ENCODE results near the gene RTN4R. TPM values are rescaled to one million over a fixed set of nuclear protein-coding genes. Genes with fewer than 3 reads are reported as not detected.
A peak's percentile ranks its signal among the peaks of the same experiment; 100 is the strongest.
"Not testable (repeated sequence)": the region's sequence is repeated elsewhere in the genome, so short reads cannot be mapped to it uniquely, and the experiment has no call there.

Gene RTN4R
- total RNA-seq, 2 donors from 2014 or later, result 1.4 to 1.5 TPM

GRCh38 chr22:20269201-20269600, 1.1 kb upstream of the RTN4R start:
- not testable (repeated sequence) for H3K27me3 Mint-ChIP-seq (ENCODE audit: low read depth); H3K27ac Mint-ChIP-seq; H3K4me1 Mint-ChIP-seq (ENCODE audit: low read depth); ATAC-seq (replicated peaks in 1 of 2); H3K36me3 Mint-ChIP-seq (ENCODE audit: insufficient read depth in 2 of 2); DNase-seq; H3K9me3 Mint-ChIP-seq
- peak overlapping the region; percentile 77 to 78 for H3K4me3 Mint-ChIP-seq

GRCh38 chr22:20267441-20268278, 458 bp downstream of the RTN4R start:
- H3K4me1 Mint-ChIP-seq (ENCODE audit: low read depth), result no peaks in the 10 kb centered on the region
- no peaks in the 10 kb centered on the region for H3K9me3 Mint-ChIP-seq
- H3K27ac Mint-ChIP-seq, result no peak overlapping the region
- peak overlapping the region; percentile 9 to 43 for H3K4me3 Mint-ChIP-seq
- DNase-seq, result peak; percentile 27 to 30
- no peak for ATAC-seq (replicated peaks in 1 of 2)
- no peaks in the 10 kb centered on the region for H3K27me3 Mint-ChIP-seq (ENCODE audit: low read depth)
- H3K36me3 Mint-ChIP-seq (ENCODE audit: insufficient read depth in 2 of 2), result no peaks in the 10 kb centered on the region

GRCh38 chr22:20266667-20267440, 1.3 kb downstream of the RTN4R start:
- DNase-seq; H3K36me3 Mint-ChIP-seq (ENCODE audit: insufficient read depth in 2 of 2); H3K27ac Mint-ChIP-seq; H3K4me1 Mint-ChIP-seq (ENCODE audit: low read depth); ATAC-seq (replicated peaks in 1 of 2); H3K9me3 Mint-ChIP-seq; H3K27me3 Mint-ChIP-seq (ENCODE audit: low read depth): not testable (repeated sequence)
- H3K4me3 Mint-ChIP-seq, result peak overlapping the region; percentile 43 to 44

GRCh38 chr22:20265772-20266666, 2.1 kb downstream of the RTN4R start:
- peak overlapping the region in 1 of 2 donors; percentile 43 for H3K4me3 Mint-ChIP-seq
- not testable (repeated sequence) for ATAC-seq (replicated peaks in 1 of 2); H3K4me1 Mint-ChIP-seq (ENCODE audit: low read depth); H3K27ac Mint-ChIP-seq; H3K27me3 Mint-ChIP-seq (ENCODE audit: low read depth); H3K36me3 Mint-ChIP-seq (ENCODE audit: insufficient read depth in 2 of 2); H3K9me3 Mint-ChIP-seq; DNase-seq

- no peaks in the 10 kb centered on the region for H3K9me3 Mint-ChIP-seq
- ATAC-seq (replicated peaks in 1 of 2) (no peak), DNase-seq (no peak)
- H3K36me3 Mint-ChIP-seq (ENCODE audit: insufficient read depth in 2 of 2), result no peaks in the 10 kb centered on the region
- no peaks in the 10 kb centered on the region for H3K4me1 Mint-ChIP-seq (ENCODE audit: low read depth)
- no peak overlapping the region for H3K27ac Mint-ChIP-seq
- no peaks in the 10 kb centered on the region for H3K27me3 Mint-ChIP-seq (ENCODE audit: low read depth)
- H3K4me3 Mint-ChIP-seq, result no peak overlapping the region
Observed at GRCh38 chr22:20264614-20265452, 3.3 kb downstream of the RTN4R start.

GRCh38 chr22:20263404-20264281, 4.5 kb downstream of the RTN4R start:
- H3K9me3 Mint-ChIP-seq; ATAC-seq (replicated peaks in 1 of 2); DNase-seq; H3K4me3 Mint-ChIP-seq; H3K27ac Mint-ChIP-seq; H3K27me3 Mint-ChIP-seq (ENCODE audit: low read depth); H3K4me1 Mint-ChIP-seq (ENCODE audit: low read depth); H3K36me3 Mint-ChIP-seq (ENCODE audit: insufficient read depth in 2 of 2): not testable (repeated sequence)

- Mint-ChIP-seq H3K4me1 (ENCODE audit: low read depth) (no peaks in the 10 kb centered on the region), H3K36me3 (ENCODE audit: insufficient read depth in 2 of 2) (no peaks in the 10 kb centered on the region), H3K4me3 (no peak overlapping the region), H3K27me3 (ENCODE audit: low read depth) (no peaks in the 10 kb centered on the region), H3K27ac (no peak overlapping the region), H3K9me3 (no peaks in the 10 kb centered on the region)
- ATAC-seq (replicated peaks in 1 of 2) (no peak), DNase-seq (no peak)
Observed at GRCh38 chr22:20262582-20263147, 5.5 kb downstream of the RTN4R start.

- no peaks in the 10 kb centered on the region for H3K9me3 Mint-ChIP-seq
- H3K27ac Mint-ChIP-seq, result no peak overlapping the region
- no peak for DNase-seq
- H3K4me1 Mint-ChIP-seq (ENCODE audit: low read depth), result no peaks in the 10 kb centered on the region
- no peak overlapping the region for H3K4me3 Mint-ChIP-seq
- H3K27me3 Mint-ChIP-seq (ENCODE audit: low read depth), result no peaks in the 10 kb centered on the region
- no peaks in the 10 kb centered on the region for H3K36me3 Mint-ChIP-seq (ENCODE audit: insufficient read depth in 2 of 2)
- ATAC-seq (replicated peaks in 1 of 2), result no peak
Observed at GRCh38 chr22:20261848-20262581, 6.1 kb downstream of the RTN4R start.

GRCh38 chr22:20260071-20260765, 7.9 kb downstream of the RTN4R start:
- no peaks in the 10 kb centered on the region for H3K27me3 Mint-ChIP-seq (ENCODE audit: low read depth)
- H3K4me3 Mint-ChIP-seq, result no peak overlapping the region

GRCh38 chr22:20259327-20259688, 8.8 kb downstream of the RTN4R start:
- ATAC-seq (replicated peaks in 1 of 2), result no peak
- H3K36me3 Mint-ChIP-seq (ENCODE audit: insufficient read depth in 2 of 2), result no peaks in the 10 kb centered on the region
- no peak overlapping the region for H3K4me3 Mint-ChIP-seq
- H3K4me1 Mint-ChIP-seq (ENCODE audit: low read depth), result peaks cover 8% of the 10 kb centered on the region
- DNase-seq, result no peak
- no peak overlapping the region for H3K27ac Mint-ChIP-seq
- H3K9me3 Mint-ChIP-seq, result no peaks in the 10 kb centered on the region
- H3K27me3 Mint-ChIP-seq (ENCODE audit: low read depth), result no peaks in the 10 kb centered on the region

More at GRCh38 chr22:20260071-20260765, 7.9 kb downstream of the RTN4R start:
- Mint-ChIP-seq H3K9me3 (no peaks in the 10 kb centered on the region), H3K27ac (no peak overlapping the region), H3K36me3 (ENCODE audit: insufficient read depth in 2 of 2) (no peaks in the 10 kb centered on the region), H3K4me1 (ENCODE audit: low read depth) (no peaks in the 10 kb centered on the region)
- ATAC-seq (replicated peaks in 1 of 2) (no peak), DNase-seq (no peak)
